HG02884 (cell line): ENCODE measurements around the gene ILKAP.

Experiments used
- ATAC-seq: cut with Tn5 transposase; IDR thresholded peaks from one replicate; pipeline ENCODE4 v1.9.1; 2021; ENCODE audit warnings: mild to moderate bottlenecking, moderate library complexity; ENCODE audit not compliant: unreplicated experiment

The ILKAP gene

GRCh38 chr2:238166391-238167343 is 36.8 kb downstream of the ILKAP start:
- no peak for ATAC-seq

- no peak for ATAC-seq
Observed at GRCh38 chr2:238165288-238165921, 38.1 kb downstream of the ILKAP start.

- no peak for ATAC-seq
Observed at GRCh38 chr2:238164906-238165287, 38.6 kb downstream of the ILKAP start.

GRCh38 chr2:238163481-238164198 is 39.9 kb downstream of the ILKAP start:
- ATAC-seq = no peak

GRCh38 chr2:238162846-238163441 is 40.6 kb downstream of the ILKAP start:
- ATAC-seq = no peak

GRCh38 chr2:238162251-238162845 is 41.1 kb downstream of the ILKAP start:
- ATAC-seq = no peak

- no peak for ATAC-seq
Observed at GRCh38 chr2:238161291-238162051, 42.0 kb downstream of the ILKAP start.

GRCh38 chr2:238160206-238161129 is 43.0 kb downstream of the ILKAP start:
- ATAC-seq = no peak

GRCh38 chr2:238159661-238160205 is 43.8 kb downstream of the ILKAP start:
- no peak for ATAC-seq

GRCh38 chr2:238159071-238159539 is 44.4 kb downstream of the ILKAP start:
- ATAC-seq = no peak

- ATAC-seq = no peak
Observed at GRCh38 chr2:238158509-238159070, 44.9 kb downstream of the ILKAP start, which contains the start of gene ERFE. TSS of gene ERFE (plus strand) at chr2:238158970. CDS start at chr2:238159008, 38 bp downstream.

GRCh38 chr2:238158018-238158508 is 45.4 kb downstream of the ILKAP start:
- no peak for ATAC-seq

- no peak for ATAC-seq
Observed at GRCh38 chr2:238157506-238158017, 45.9 kb downstream of the ILKAP start.

GRCh38 chr2:238155761-238156694 is 47.5 kb downstream of the ILKAP start:
- ATAC-seq = no peak

GRCh38 chr2:238155051-238155760 is 48.3 kb downstream of the ILKAP start:
- ATAC-seq = no peak

GRCh38 chr2:238154570-238154969 is 48.9 kb downstream of the ILKAP start:
- ATAC-seq = no peak
